Measurements from ENCODE around the gene EXT2.

GRCh38 chr11:44162662-44163061 lies 67.2 kb downstream of the EXT2 start:
- no peak for TF ChIP-seq CTCF (IDR thresholded peaks at IDR 0.05)
- no peak for TF ChIP-seq POLR2A (IDR thresholded peaks at IDR 0.05)
